Body of pancreas (tissue), 4 donors: ENCODE data around the gene NANOS3.

ENCODE experiments used
- POLR2A ChIP-seq, 3 donors: fragments of 450-650 bp; IDR thresholded peaks; one replicate each; pipeline ENCODE4 v1.6.1; 2016; ENCODE audit warnings: antibody characterized with exemption in 3 of 3, mild to moderate bottlenecking in 2 of 3
- TF ChIP-seq, protein P1 (sequence below), 7 experiments: fragments of 450-650 bp in 4 of 7; fragments of 200-600 bp in 3 of 7; sonication (generic) in 3 of 7; IDR thresholded peaks; one replicate each; pipeline ENCODE4 v1.5.1; 2016 to 2019; ENCODE audit warnings: antibody characterized with exemption in 7 of 7

DNA sequence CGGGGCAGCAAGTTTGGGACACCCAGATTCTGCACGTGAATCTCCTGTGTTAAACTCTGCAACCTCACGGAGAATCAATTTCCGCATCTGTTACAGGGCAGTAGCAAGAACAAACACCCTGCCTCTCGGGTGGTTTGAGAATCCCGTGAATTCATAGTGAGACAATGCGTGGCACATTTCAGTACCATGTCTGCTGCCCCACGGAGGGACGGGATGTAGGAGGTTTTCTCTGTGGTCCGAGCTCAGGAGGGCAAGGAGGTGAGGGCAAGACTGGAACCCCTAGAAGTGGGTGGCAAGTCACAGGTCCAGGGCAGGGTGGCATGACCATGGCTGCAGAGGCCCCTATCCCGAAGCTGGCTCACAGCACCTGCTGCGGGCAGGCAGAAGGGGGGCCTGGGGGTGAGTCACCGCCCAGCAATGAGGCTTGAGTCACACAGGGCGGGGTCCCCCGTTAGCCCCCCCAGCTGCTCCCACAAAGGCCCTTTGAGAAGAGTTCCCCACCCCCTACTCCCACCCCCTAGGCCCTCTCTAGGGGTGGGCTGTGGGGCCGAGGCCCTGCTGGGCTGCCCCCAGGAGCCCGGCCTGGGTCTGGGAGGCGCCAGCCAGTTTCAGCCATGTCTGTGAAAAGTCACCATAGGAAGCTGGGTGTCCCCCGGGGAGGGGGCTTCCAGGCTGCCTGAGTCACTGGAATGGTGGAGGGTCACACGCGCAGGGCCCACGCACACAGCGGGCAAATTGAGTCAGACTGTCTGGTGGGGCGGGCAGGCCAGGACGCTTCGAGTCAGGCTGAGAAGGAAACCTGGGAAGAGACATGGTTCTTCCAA, 25.8 kb upstream of the NANOS3 start:
- TF ChIP-seq, protein P1, sequence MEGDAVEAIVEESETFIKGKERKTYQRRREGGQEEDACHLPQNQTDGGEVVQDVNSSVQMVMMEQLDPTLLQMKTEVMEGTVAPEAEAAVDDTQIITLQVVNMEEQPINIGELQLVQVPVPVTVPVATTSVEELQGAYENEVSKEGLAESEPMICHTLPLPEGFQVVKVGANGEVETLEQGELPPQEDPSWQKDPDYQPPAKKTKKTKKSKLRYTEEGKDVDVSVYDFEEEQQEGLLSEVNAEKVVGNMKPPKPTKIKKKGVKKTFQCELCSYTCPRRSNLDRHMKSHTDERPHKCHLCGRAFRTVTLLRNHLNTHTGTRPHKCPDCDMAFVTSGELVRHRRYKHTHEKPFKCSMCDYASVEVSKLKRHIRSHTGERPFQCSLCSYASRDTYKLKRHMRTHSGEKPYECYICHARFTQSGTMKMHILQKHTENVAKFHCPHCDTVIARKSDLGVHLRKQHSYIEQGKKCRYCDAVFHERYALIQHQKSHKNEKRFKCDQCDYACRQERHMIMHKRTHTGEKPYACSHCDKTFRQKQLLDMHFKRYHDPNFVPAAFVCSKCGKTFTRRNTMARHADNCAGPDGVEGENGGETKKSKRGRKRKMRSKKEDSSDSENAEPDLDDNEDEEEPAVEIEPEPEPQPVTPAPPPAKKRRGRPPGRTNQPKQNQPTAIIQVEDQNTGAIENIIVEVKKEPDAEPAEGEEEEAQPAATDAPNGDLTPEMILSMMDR (IDR thresholded peaks at IDR 0.05), result no peak
- TF ChIP-seq POLR2A (IDR thresholded peaks at IDR 0.05), result peak; percentile 61 to 77 (median 73)
